ENCODE measurements around the gene SLC30A4. TPM values are rescaled to one million over a fixed set of nuclear protein-coding genes. Genes with fewer than 3 reads are reported as not detected.

SLC30A4 gene
- total RNA-seq, 4 donors from 2014 or later, result 5.4 to 8.1 (median 7.2) TPM

DNA sequence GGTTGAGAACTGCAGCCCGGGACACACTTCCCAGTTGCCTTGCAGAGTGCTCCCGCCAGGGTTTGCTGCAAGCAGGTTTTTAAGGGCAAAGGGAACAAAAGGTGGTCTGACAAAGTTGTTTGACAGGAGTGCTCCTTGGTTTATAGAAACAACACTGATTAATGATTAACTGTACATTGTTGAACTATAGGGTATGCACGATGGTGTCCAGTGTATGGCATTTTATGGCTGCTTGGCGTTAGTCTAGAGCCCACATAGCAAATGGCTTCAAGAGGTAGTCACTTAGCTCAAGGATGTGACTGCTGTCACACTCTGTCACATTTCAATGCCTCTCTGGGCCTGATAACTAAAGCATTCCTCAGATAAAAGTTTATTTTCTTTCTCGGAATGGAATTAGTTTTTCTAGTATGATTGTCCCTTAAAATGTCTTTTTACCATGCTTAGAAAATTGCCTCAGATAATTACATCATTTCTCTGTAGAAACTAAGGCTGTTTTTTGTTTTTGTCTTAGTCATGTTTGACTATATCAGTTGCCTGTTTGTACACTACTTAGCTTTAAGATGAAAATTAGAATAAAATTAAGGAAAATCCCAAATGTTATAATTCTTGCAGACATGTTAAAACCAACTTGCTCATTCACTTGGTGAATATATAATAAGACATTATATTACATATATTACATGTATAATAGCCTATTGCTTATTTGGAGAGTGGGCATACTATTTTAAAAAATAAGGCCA is 82.9 kb downstream of the SLC30A4 start:
- TF ChIP-seq POLR2A (IDR thresholded peaks at IDR 0.05), result no peak
- TF ChIP-seq, protein P1, sequence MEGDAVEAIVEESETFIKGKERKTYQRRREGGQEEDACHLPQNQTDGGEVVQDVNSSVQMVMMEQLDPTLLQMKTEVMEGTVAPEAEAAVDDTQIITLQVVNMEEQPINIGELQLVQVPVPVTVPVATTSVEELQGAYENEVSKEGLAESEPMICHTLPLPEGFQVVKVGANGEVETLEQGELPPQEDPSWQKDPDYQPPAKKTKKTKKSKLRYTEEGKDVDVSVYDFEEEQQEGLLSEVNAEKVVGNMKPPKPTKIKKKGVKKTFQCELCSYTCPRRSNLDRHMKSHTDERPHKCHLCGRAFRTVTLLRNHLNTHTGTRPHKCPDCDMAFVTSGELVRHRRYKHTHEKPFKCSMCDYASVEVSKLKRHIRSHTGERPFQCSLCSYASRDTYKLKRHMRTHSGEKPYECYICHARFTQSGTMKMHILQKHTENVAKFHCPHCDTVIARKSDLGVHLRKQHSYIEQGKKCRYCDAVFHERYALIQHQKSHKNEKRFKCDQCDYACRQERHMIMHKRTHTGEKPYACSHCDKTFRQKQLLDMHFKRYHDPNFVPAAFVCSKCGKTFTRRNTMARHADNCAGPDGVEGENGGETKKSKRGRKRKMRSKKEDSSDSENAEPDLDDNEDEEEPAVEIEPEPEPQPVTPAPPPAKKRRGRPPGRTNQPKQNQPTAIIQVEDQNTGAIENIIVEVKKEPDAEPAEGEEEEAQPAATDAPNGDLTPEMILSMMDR (IDR thresholded peaks at IDR 0.05), result no peak

DNA sequence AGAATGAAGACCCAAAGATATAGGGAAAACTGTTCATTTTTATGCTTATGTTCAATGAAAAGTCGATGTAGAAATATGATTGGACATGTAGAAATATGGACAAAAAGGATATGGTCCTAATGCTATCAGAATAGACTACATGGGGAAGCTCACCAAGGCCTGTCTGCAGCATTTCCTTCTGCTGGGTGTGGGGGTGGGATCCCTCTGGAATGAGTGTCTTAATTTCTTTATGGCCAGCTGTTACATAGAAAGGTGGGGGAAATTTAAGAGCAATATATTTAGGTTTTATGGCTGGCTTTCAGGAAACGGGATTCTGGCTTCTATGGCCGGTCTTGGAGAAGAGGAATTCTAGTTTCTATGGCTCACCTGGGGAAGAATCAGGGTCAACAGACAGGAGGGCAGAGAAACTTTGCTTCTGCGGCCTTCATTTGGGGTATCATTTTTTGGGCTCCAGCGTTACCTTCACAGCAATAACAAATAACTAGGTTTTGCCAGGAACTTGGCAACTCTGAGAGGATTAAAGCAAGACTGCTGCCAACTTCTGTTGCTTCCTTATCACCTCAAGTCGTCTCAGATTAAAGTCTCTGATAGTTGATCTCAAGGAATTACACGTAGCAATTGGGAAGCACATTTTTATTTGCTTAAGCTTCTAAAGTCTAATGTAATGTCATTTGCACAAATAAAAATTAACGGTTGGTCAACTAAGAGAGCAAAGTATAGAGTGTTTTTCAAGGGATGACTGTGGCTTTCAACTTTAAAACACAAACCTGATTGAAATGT is 87.2 kb downstream of the SLC30A4 start:
- 43 to 52% methylated on average over 8 of the region's 8 CpGs for WGBS, 2 donors
- DNase-seq (ENCODE audit: low spot score in 2 of 2), result no peak
- intact Hi-C loops (cut with DNase I; ENCODE audit: low total_unique reads), result no loop called here
- TF ChIP-seq, protein P1 (IDR thresholded peaks at IDR 0.05), result no peak
- no peak for TF ChIP-seq POLR2A (IDR thresholded peaks at IDR 0.05)
- H3K4me3 ChIP-seq (ENCODE audit: low read depth, poor library complexity, severe bottlenecking), result no peak overlapping the region

More for the DNA sequence above, 82.9 kb downstream of the SLC30A4 start:
- 89% methylated on average over 5 of the region's 5 CpGs for WGBS, 2 donors
- intact Hi-C loops (cut with DNase I; ENCODE audit: low total_unique reads), result no loop called here
- no peak for DNase-seq (ENCODE audit: low spot score in 2 of 2)
- H3K4me3 ChIP-seq (ENCODE audit: low read depth, poor library complexity, severe bottlenecking), result no peak overlapping the region

DNA sequence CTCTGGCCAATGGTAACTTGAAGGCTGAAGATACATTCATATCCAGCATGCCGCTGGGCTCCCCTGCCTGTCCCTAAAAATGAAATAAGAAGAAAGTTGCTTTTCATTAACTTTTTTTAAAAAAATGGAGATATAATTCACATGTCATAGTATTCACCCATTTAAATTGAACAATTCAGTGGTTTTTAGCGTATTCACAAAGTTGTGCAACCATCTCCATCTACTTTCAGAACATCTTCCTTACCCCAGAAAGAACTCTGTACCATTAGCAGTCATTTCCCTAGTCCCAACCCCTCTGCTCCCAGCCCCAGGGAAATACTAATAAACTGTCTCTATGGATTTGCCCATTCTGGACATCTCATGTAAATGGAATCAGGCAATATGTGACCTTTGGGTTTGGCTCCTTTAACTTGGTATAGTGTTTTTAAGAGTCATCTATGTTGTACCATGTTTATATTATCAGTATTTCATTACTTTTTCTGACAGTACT is 88.4 kb downstream of the SLC30A4 start:
- no peak for DNase-seq (ENCODE audit: low spot score in 2 of 2)
- no peak for TF ChIP-seq POLR2A (IDR thresholded peaks at IDR 0.05)
- TF ChIP-seq, protein P1 (IDR thresholded peaks at IDR 0.05), result no peak
- no peak overlapping the region for H3K4me3 ChIP-seq (ENCODE audit: low read depth, poor library complexity, severe bottlenecking)
- WGBS, 2 donors, result 96 to 97% methylated on average over 2 of the region's 2 CpGs
- intact Hi-C loops (cut with DNase I; ENCODE audit: low total_unique reads), result no loop called here

DNA sequence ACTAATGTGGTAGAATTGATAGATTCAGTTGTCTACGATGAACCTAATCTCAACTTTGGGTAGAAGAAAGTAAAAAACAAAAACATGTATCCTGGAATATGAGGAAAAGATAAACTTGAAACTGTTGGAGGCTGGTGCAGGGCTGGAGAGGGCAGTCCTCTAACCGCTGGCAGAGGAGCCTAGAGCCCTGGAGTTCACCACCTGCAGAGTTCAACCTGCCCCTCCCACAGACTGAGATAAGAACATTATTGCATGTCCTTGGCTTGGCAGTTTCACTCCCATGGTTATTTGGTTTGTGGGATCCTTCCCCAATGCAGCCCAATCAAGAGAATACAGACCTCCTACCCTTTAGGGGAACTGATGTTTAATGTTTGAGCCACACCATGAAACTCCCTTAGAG is 91.0 kb downstream of the SLC30A4 start:
- TF ChIP-seq, protein P1 (IDR thresholded peaks at IDR 0.05), result no peak
- TF ChIP-seq POLR2A (IDR thresholded peaks at IDR 0.05), result no peak
- H3K4me3 ChIP-seq (ENCODE audit: low read depth, poor library complexity, severe bottlenecking), result no peak overlapping the region
- no peak for DNase-seq (ENCODE audit: low spot score in 2 of 2)
- 89 to 92% methylated on average over 2 of the region's 2 CpGs for WGBS, 2 donors
- intact Hi-C loops (cut with DNase I; ENCODE audit: low total_unique reads), result loop anchor here (2.0 kb wide), 1 partner anchor 25 kb away; no protein-coding TSS in a partner anchor

DNA sequence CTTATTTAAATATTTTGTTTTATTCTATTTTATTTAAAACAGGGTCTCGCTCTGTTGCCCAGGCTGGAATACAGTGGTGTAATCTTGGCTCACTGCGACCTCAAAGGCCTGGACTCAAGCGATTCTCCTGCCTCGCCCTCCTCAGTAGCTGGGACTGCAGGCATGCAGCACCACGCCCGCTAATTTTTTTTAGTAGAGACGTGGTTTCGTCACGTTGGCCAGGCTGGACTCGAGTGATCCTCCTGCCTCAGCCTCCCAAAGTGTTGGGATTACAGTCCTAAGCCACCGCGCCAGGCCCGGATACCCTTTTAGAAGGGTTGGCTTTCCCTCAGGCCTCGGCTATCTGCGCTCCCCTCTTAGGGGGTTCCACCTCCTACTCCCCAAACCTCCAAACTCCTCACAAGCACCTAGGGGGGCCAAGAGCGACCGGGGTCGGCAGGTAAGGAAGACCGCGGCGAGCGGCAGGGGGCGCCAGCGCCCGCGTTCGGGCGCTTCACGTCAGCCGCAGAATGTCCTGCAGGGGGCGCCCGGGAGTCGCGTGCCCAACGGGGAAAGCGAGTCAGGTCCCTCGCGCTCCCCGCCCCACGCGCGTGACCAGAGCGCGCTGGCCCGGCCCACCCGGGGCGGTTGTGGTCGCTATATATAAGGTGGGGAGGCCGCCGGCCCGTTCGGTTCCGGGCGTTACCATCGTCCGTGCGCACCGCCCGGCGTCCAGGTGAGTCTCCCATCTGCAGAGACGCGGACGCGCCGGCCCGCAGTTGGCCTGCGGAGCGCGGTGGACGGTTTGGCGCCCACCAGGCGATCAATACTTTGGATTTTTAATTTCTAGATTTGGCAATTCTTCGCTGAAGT is 92.4 kb downstream of the SLC30A4 start:
- H3K4me3 ChIP-seq (ENCODE audit: low read depth, poor library complexity, severe bottlenecking), result no peak overlapping the region
- TF ChIP-seq, protein P1 (IDR thresholded peaks at IDR 0.05), result peak in 1 of 3 donors; percentile 50
- TF ChIP-seq POLR2A (IDR thresholded peaks at IDR 0.05), result no peak
- peak; percentile 43 to 95 for DNase-seq (ENCODE audit: low spot score in 2 of 2)
- intact Hi-C loops (cut with DNase I; ENCODE audit: low total_unique reads), result loop anchor here (2.0 kb wide), 1 partner anchor 27 kb away; no protein-coding TSS in a partner anchor
- WGBS, 2 donors, result 15 to 17% methylated on average over 66 to 71 of the region's 73 CpGs
